Keratinocyte (primary cell): Measurements from ENCODE around the gene FAM3B.

Source experiments
- EZH2 ChIP-seq: IDR thresholded peaks from one replicate; pipeline ENCODE4 v1.6.1; 2012; ENCODE audit warnings: inconsistent platforms, mild to moderate bottlenecking, low read length, moderate library complexity
- TF ChIP-seq, protein P1 (sequence below), 3 experiments: IDR thresholded peaks in 1 of 3; conservative IDR thresholded peaks in 1 of 3; optimal IDR thresholded peaks in 1 of 3; 2 replicates in 2 of 3; 3 replicates in 1 of 3; pipeline versions ENCODE3 to v1.5.1; 2011; ENCODE audit warnings: low read length in 3 of 3, mild to moderate bottlenecking in 3 of 3, moderate library complexity in 2 of 3, control low read depth in 1 of 3, inconsistent platforms in 1 of 3; ENCODE audit not compliant: insufficient read depth in 2 of 3; ENCODE audit errors: extremely low read depth in 1 of 3

DNA sequence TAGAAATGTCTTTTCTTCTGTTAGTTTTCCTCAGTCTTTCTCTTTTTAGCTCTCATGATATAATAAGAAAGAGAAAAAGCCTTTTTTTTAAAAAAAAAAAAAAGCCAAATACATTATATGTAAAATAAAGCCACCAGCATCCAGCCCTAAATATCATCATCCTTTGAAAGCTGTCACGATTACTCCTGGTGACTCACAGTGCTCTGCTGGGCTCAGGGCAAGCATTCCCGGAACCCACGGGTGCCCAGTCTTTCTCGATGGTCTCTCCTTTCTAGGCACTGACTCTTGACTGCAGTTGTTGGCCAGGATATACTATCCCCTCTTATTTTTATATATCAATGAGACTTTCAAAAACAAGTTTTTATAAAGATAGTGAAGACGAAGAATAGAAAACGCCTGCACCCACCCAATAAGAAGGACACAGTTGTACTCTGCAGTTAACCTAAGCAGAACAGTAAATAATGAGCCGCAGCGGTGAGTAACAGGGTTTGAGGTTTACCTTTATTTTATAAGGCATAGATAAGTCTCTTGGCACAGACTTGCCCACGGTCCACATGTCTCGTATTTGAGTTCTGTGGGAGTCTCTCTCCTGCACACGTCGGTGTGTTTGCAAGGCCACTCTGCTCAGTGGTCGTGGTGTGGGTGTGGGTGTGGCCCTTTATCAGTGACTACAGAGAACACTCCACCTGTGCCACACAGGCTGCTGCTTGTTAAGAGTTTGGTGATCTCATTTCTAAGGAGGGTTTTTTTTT, 29.5 kb downstream of the FAM3B start:
- TF ChIP-seq, protein P1, sequence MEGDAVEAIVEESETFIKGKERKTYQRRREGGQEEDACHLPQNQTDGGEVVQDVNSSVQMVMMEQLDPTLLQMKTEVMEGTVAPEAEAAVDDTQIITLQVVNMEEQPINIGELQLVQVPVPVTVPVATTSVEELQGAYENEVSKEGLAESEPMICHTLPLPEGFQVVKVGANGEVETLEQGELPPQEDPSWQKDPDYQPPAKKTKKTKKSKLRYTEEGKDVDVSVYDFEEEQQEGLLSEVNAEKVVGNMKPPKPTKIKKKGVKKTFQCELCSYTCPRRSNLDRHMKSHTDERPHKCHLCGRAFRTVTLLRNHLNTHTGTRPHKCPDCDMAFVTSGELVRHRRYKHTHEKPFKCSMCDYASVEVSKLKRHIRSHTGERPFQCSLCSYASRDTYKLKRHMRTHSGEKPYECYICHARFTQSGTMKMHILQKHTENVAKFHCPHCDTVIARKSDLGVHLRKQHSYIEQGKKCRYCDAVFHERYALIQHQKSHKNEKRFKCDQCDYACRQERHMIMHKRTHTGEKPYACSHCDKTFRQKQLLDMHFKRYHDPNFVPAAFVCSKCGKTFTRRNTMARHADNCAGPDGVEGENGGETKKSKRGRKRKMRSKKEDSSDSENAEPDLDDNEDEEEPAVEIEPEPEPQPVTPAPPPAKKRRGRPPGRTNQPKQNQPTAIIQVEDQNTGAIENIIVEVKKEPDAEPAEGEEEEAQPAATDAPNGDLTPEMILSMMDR (optimal IDR thresholded peaks at IDR 0.05 in 1 of 3, IDR thresholded peaks at IDR 0.05 in 1 of 3, conservative IDR thresholded peaks at IDR 0.05 in 1 of 3; ENCODE audit: extremely low read depth in 1 of 3, insufficient read depth in 2 of 3, low read length in 3 of 3): no peak
- TF ChIP-seq EZH2: no peak
